Mononuclear cell (primary cell): Measurements from ENCODE around the gene SLC6A3. TPM values are rescaled to one million over a fixed set of nuclear protein-coding genes. Genes with fewer than 3 reads are reported as not detected.
"Not testable (repeated sequence)": the region's sequence is repeated elsewhere in the genome, so short reads cannot be mapped to it uniquely, and the experiment has no call there.

ENCODE experiments used
- H3K27me3 ChIP-seq: 2 replicates; pipeline ENCODE4 v1.6.0; 2011; ENCODE audit warnings: low read length, control low read depth; ENCODE audit not compliant: insufficient read depth
- H3K4me1 ChIP-seq: 2 replicates; pipeline ENCODE4 v1.5.1; 2011; ENCODE audit warnings: mild to moderate bottlenecking, low read length, control low read depth; ENCODE audit not compliant: insufficient read depth
- H3K4me3 ChIP-seq: 2 replicates; pipeline ENCODE4 v1.5.1; 2011; ENCODE audit warnings: mild to moderate bottlenecking, low read length, moderate library complexity
- H3K9me3 ChIP-seq: 2 replicates; pipeline ENCODE4 v1.5.1; 2011; ENCODE audit warnings: low read depth, mild to moderate bottlenecking, control low read depth, low read length
- total RNA-seq: library from RNA; depleted of rRNA; stranded (reverse); fragments of >200 nt; gene quantifications from one replicate; pipeline ENCODE4 v1.2.3, GENCODE V29; 2012

Gene SLC6A3
- total RNA-seq, 1 donor: not detected

- Histone ChIP-seq H3K4me3 (no peak overlapping the region), H3K27me3 (no peaks in the 10 kb centered on the region), H3K9me3 (peaks cover 7% of the 10 kb centered on the region), H3K4me1 (no peaks in the 10 kb centered on the region)
Observed at GRCh38 chr5:1461396-1461795, 16.2 kb upstream of the SLC6A3 start.

GRCh38 chr5:1460054-1460682 is 14.9 kb upstream of the SLC6A3 start:
- Histone ChIP-seq H3K27me3 (no peaks in the 10 kb centered on the region), H3K4me3 (no peak overlapping the region), H3K4me1 (no peaks in the 10 kb centered on the region), H3K9me3 (peaks cover 16% of the 10 kb centered on the region)

- H3K4me1 ChIP-seq, H3K27me3 ChIP-seq, H3K4me3 ChIP-seq: not testable (repeated sequence)
- peaks cover 16% of the 10 kb centered on the region for H3K9me3 ChIP-seq
Observed at GRCh38 chr5:1459435-1459834, 14.2 kb upstream of the SLC6A3 start.

GRCh38 chr5:1456110-1456881 is 11.1 kb upstream of the SLC6A3 start:
- H3K9me3 ChIP-seq: peaks cover 26% of the 10 kb centered on the region
- H3K4me1 ChIP-seq, H3K4me3 ChIP-seq: not testable (repeated sequence)
- peaks cover 13% of the 10 kb centered on the region for H3K27me3 ChIP-seq

GRCh38 chr5:1453613-1454012 is 8.4 kb upstream of the SLC6A3 start:
- peaks cover 13% of the 10 kb centered on the region for H3K27me3 ChIP-seq

GRCh38 chr5:1449081-1449630 is 3.9 kb upstream of the SLC6A3 start:
- no peak overlapping the region for H3K4me3 ChIP-seq
- H3K27me3 ChIP-seq: peaks cover 36% of the 10 kb centered on the region
- peaks cover 4% of the 10 kb centered on the region for H3K4me1 ChIP-seq
- H3K9me3 ChIP-seq: peaks cover 10% of the 10 kb centered on the region

More at GRCh38 chr5:1453613-1454012, 8.4 kb upstream of the SLC6A3 start:
- peaks cover 26% of the 10 kb centered on the region for H3K9me3 ChIP-seq
- no peaks in the 10 kb centered on the region for H3K4me1 ChIP-seq
- H3K4me3 ChIP-seq: no peak overlapping the region

- Histone ChIP-seq H3K27me3 (peaks cover 37% of the 10 kb centered on the region), H3K4me1 (peaks cover 4% of the 10 kb centered on the region), H3K4me3 (no peak overlapping the region), H3K9me3 (peaks cover 4% of the 10 kb centered on the region)
Observed at GRCh38 chr5:1448511-1449011, 3.3 kb upstream of the SLC6A3 start.

GRCh38 chr5:1447671-1448361 is 2.6 kb upstream of the SLC6A3 start:
- no peak overlapping the region for H3K4me3 ChIP-seq
- H3K9me3 ChIP-seq: no peaks in the 10 kb centered on the region
- H3K27me3 ChIP-seq: peaks cover 40% of the 10 kb centered on the region
- H3K4me1 ChIP-seq: peaks cover 4% of the 10 kb centered on the region

GRCh38 chr5:1446602-1447343 is 1.5 kb upstream of the SLC6A3 start:
- H3K9me3 ChIP-seq: no peaks in the 10 kb centered on the region
- H3K4me1 ChIP-seq: peaks cover 4% of the 10 kb centered on the region
- no peak overlapping the region for H3K4me3 ChIP-seq
- H3K27me3 ChIP-seq: peaks cover 35% of the 10 kb centered on the region

GRCh38 chr5:1445689-1446601 is 705 bp upstream of the SLC6A3 start:
- peaks cover 35% of the 10 kb centered on the region for H3K27me3 ChIP-seq
- H3K4me3 ChIP-seq: no peak overlapping the region
- H3K9me3 ChIP-seq: no peaks in the 10 kb centered on the region
- H3K4me1 ChIP-seq: peaks cover 4% of the 10 kb centered on the region

- Histone ChIP-seq H3K27me3 (peaks cover 38% of the 10 kb centered on the region), H3K4me3 (no peak overlapping the region), H3K4me1 (peaks cover 4% of the 10 kb centered on the region), H3K9me3 (no peaks in the 10 kb centered on the region)
Observed at GRCh38 chr5:1444361-1445189, 665 bp downstream of the SLC6A3 start.

- Histone ChIP-seq H3K27me3 (peaks cover 38% of the 10 kb centered on the region), H3K4me3 (no peak overlapping the region), H3K9me3 (no peaks in the 10 kb centered on the region), H3K4me1 (peaks cover 4% of the 10 kb centered on the region)
Observed at GRCh38 chr5:1443991-1444360, 1.3 kb downstream of the SLC6A3 start.

- Histone ChIP-seq H3K27me3 (peaks cover 38% of the 10 kb centered on the region), H3K4me1 (peaks cover 4% of the 10 kb centered on the region), H3K4me3 (no peak overlapping the region), H3K9me3 (no peaks in the 10 kb centered on the region)
Observed at GRCh38 chr5:1443171-1443570, 2.1 kb downstream of the SLC6A3 start.
